Endothelial cell (in vitro differentiated cells): Measurements from ENCODE around the gene PRSS16. TPM values are rescaled to one million over a fixed set of nuclear protein-coding genes. Genes with fewer than 3 reads are reported as not detected.

Source experiments
- DNase-seq: peaks from one replicate; pipeline ENCODE4 v3.0.0; 2021; ENCODE audit warnings: low spot score
- H3K27ac Mint-ChIP-seq: one replicate; pipeline ENCODE4 v1.8.0; 2021; ENCODE audit warnings: mixed read lengths, inconsistent platforms; ENCODE audit not compliant: unreplicated experiment
- H3K27me3 Mint-ChIP-seq: one replicate; pipeline ENCODE4 v1.8.0; 2021; ENCODE audit warnings: mild to moderate bottlenecking, moderate library complexity, mixed read lengths, inconsistent platforms; ENCODE audit not compliant: unreplicated experiment
- H3K36me3 Mint-ChIP-seq: one replicate; pipeline ENCODE4 v1.8.0; 2021; ENCODE audit warnings: mild to moderate bottlenecking, low read depth, mixed read lengths, inconsistent platforms; ENCODE audit not compliant: unreplicated experiment
- H3K4me1 Mint-ChIP-seq: one replicate; pipeline ENCODE4 v1.8.0; 2021; ENCODE audit warnings: mild to moderate bottlenecking, mixed read lengths, inconsistent platforms; ENCODE audit not compliant: unreplicated experiment
- H3K4me3 Mint-ChIP-seq: one replicate; pipeline ENCODE4 v1.8.0; 2021; ENCODE audit warnings: mild to moderate bottlenecking, mixed read lengths, inconsistent platforms; ENCODE audit not compliant: unreplicated experiment
- H3K9me3 Mint-ChIP-seq: one replicate; pipeline ENCODE4 v1.8.0; 2021; ENCODE audit warnings: mixed read lengths, inconsistent platforms; ENCODE audit not compliant: unreplicated experiment
- total RNA-seq: library from RNA; stranded (reverse); fragmentation: NEBNext Ultra II Directional; extraction: Animal tissue kit (Norgen Biotek cat#: 25700); gene quantifications from one replicate; pipeline ENCODE4 v1.2.1, GENCODE V29; 2021; ENCODE audit not compliant: unreplicated experiment
- TF ChIP-seq, protein P1 (sequence below): fragments of 200-600 bp; sonication (generic); IDR thresholded peaks from one replicate; pipeline ENCODE4 v1.5.0; 2021; ENCODE audit warnings: antibody characterized with exemption; ENCODE audit not compliant: unreplicated experiment

The PRSS16 gene
- total RNA-seq, 1 donor from 2014 or later = 6.1 TPM

GRCh38 chr6:27288136-27289044 lies 40.9 kb downstream of the PRSS16 start:
- Mint-ChIP-seq H3K4me1 (peaks cover 51% of the 10 kb centered on the region), H3K9me3 (no peaks in the 10 kb centered on the region), H3K4me3 (peak overlapping the region; percentile 87), H3K36me3 (no peaks in the 10 kb centered on the region), H3K27me3 (peaks cover 17% of the 10 kb centered on the region), H3K27ac (peak overlapping the region; percentile 99)
- TF ChIP-seq, protein P1, sequence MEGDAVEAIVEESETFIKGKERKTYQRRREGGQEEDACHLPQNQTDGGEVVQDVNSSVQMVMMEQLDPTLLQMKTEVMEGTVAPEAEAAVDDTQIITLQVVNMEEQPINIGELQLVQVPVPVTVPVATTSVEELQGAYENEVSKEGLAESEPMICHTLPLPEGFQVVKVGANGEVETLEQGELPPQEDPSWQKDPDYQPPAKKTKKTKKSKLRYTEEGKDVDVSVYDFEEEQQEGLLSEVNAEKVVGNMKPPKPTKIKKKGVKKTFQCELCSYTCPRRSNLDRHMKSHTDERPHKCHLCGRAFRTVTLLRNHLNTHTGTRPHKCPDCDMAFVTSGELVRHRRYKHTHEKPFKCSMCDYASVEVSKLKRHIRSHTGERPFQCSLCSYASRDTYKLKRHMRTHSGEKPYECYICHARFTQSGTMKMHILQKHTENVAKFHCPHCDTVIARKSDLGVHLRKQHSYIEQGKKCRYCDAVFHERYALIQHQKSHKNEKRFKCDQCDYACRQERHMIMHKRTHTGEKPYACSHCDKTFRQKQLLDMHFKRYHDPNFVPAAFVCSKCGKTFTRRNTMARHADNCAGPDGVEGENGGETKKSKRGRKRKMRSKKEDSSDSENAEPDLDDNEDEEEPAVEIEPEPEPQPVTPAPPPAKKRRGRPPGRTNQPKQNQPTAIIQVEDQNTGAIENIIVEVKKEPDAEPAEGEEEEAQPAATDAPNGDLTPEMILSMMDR = no peak
- DNase-seq = peak; percentile 70

- H3K27ac Mint-ChIP-seq = peak overlapping the region; percentile 99
- no peaks in the 10 kb centered on the region for H3K9me3 Mint-ChIP-seq
- peak overlapping the region; percentile 87 for H3K4me3 Mint-ChIP-seq
- TF ChIP-seq, protein P1 = no peak
- DNase-seq = peak; percentile 37
- H3K4me1 Mint-ChIP-seq = peaks cover 60% of the 10 kb centered on the region
- H3K27me3 Mint-ChIP-seq = peaks cover 18% of the 10 kb centered on the region
- H3K36me3 Mint-ChIP-seq = peaks cover 4% of the 10 kb centered on the region
Observed at GRCh38 chr6:27290065-27290849, 42.8 kb downstream of the PRSS16 start.

DNA sequence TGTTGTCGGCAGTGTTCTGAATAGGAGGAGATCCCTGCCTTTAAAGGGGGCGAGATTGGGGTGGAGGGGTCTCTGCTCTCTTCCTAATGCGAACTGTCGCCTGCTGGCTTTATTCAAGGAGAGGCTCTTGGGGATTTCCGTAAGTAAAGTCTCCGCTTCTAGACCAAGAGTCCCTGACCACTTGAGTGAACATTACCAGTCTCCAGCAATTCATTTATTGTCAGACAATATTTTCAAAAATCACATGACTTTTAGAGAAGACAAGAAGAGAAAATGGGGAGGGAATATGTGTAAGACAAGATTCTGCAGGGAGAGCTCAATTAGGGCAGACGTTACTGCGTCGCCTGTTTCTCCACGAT lies 43.3 kb downstream of the PRSS16 start:
- peaks cover 19% of the 10 kb centered on the region for H3K27me3 Mint-ChIP-seq

GRCh38 chr6:27293436-27294098 lies 46.1 kb downstream of the PRSS16 start:
- peaks cover 27% of the 10 kb centered on the region for H3K27me3 Mint-ChIP-seq
- H3K4me1 Mint-ChIP-seq = peaks cover 65% of the 10 kb centered on the region
- no peaks in the 10 kb centered on the region for H3K9me3 Mint-ChIP-seq
- peak overlapping the region; percentile 79 for H3K4me3 Mint-ChIP-seq
- peak; percentile 61 for DNase-seq
- TF ChIP-seq, protein P1 = no peak
- H3K27ac Mint-ChIP-seq = peak overlapping the region; percentile 84
- peaks cover 7% of the 10 kb centered on the region for H3K36me3 Mint-ChIP-seq

More for the DNA sequence above, 43.3 kb downstream of the PRSS16 start:
- TF ChIP-seq, protein P1 = no peak
- peak overlapping the region; percentile 99 for H3K27ac Mint-ChIP-seq
- H3K4me3 Mint-ChIP-seq = peak overlapping the region; percentile 87
- H3K9me3 Mint-ChIP-seq = no peaks in the 10 kb centered on the region
- DNase-seq = no peak
- peaks cover 65% of the 10 kb centered on the region for H3K4me1 Mint-ChIP-seq
- peaks cover 4% of the 10 kb centered on the region for H3K36me3 Mint-ChIP-seq
